Naive B cell (primary cell): ENCODE measurements around the gene PSG7. TPM values are rescaled to one million over a fixed set of nuclear protein-coding genes. Genes with fewer than 3 reads are reported as not detected.
"Not testable (repeated sequence)": the region's sequence is repeated elsewhere in the genome, so short reads cannot be mapped to it uniquely, and the experiment has no call there.

Experiments used
- ATAC-seq, 2 donors: fragments of 150-1000 bp; cut with Tn5 transposase; 2 replicates each; pipeline ENCODE4 v1.10.0; 2021; ENCODE audit warnings: low read depth in 2 of 2, mild to moderate bottlenecking in 2 of 2, moderate library complexity in 2 of 2
- DNase-seq: peaks from one replicate; pipeline ENCODE4 v3.0.0; 2022
- H3K27ac Mint-ChIP-seq, 6 donors: one replicate each; pipeline ENCODE4 v1.8.0; 2020 to 2022; ENCODE audit warnings: mild to moderate bottlenecking in 6 of 6, mixed read lengths in 6 of 6, moderate library complexity in 5 of 6, inconsistent platforms in 2 of 6
- H3K27me3 Mint-ChIP-seq, 3 donors: one replicate each; pipeline ENCODE4 v1.8.0; 2021 to 2022; ENCODE audit warnings: mixed read lengths in 3 of 3, mild to moderate bottlenecking in 1 of 3
- H3K36me3 Mint-ChIP-seq, 2 donors: one replicate each; pipeline ENCODE4 v1.8.0; 2020 to 2022; ENCODE audit warnings: mixed read lengths in 2 of 2, inconsistent platforms in 1 of 2, mild to moderate bottlenecking in 1 of 2
- H3K4me1 Mint-ChIP-seq, 3 donors: one replicate each; pipeline ENCODE4 v1.8.0; 2020 to 2022; ENCODE audit warnings: mixed read lengths in 3 of 3, inconsistent platforms in 1 of 3, mild to moderate bottlenecking in 1 of 3, moderate library complexity in 1 of 3
- H3K4me3 Mint-ChIP-seq, 8 donors: one replicate each; pipeline ENCODE4 v1.8.0; 2020 to 2022; ENCODE audit warnings: mild to moderate bottlenecking in 8 of 8, mixed read lengths in 8 of 8, moderate library complexity in 8 of 8, inconsistent platforms in 2 of 8
- H3K9me3 Mint-ChIP-seq, 7 donors: one replicate each; pipeline ENCODE4 v1.8.0; 2020 to 2022; ENCODE audit warnings: mixed read lengths in 7 of 7, mild to moderate bottlenecking in 5 of 7, inconsistent platforms in 2 of 7, moderate library complexity in 1 of 7
- polyA plus RNA-seq, 6 donors: library from polyadenylated mRNA; unstranded; fragments of 300-500 nt; fragmentation: Illumina TruSeq; gene quantifications; one replicate each; pipeline ENCODE4 v1.2.3, GENCODE V29; 2021; ENCODE audit warnings: low read depth in 6 of 6

Gene PSG7
- polyA plus RNA-seq = not detected

GRCh38 chr19:42937107-42937506, at the start of gene PSG7:
Gene PSG7 (minus strand): TSS chr19:42937207. CDS start chr19:42937076, 131 bp downstream.
- peak within 1 kb of the TSS in 1 of 8 donors; percentile 14 for H3K4me3 Mint-ChIP-seq
- peak within 1 kb of the TSS in 1 of 6 donors; percentile 74 for H3K27ac Mint-ChIP-seq
- not testable (repeated sequence) for DNase-seq, H3K36me3 Mint-ChIP-seq, H3K4me1 Mint-ChIP-seq, ATAC-seq, H3K9me3 Mint-ChIP-seq
- peaks cover 5 to 46% (median 39%) of the 10 kb centered on the region in 3 donors for H3K27me3 Mint-ChIP-seq

GRCh38 chr19:42985588-42985987, 48.6 kb upstream of the PSG7 start:
- no peak overlapping the region for H3K27ac Mint-ChIP-seq
- peaks cover 4 to 12% (median 7%) of the 10 kb centered on the region in 7 donors for H3K9me3 Mint-ChIP-seq
- no peak for DNase-seq
- no peak overlapping the region for H3K4me3 Mint-ChIP-seq
- no peaks in the 10 kb centered on the region for H3K4me1 Mint-ChIP-seq
- H3K36me3 Mint-ChIP-seq = peaks cover 2 to 12% of the 10 kb centered on the region in 2 donors
- H3K27me3 Mint-ChIP-seq = peaks cover 24 to 38% (median 31%) of the 10 kb centered on the region in 3 donors
- ATAC-seq = no peak

DNA sequence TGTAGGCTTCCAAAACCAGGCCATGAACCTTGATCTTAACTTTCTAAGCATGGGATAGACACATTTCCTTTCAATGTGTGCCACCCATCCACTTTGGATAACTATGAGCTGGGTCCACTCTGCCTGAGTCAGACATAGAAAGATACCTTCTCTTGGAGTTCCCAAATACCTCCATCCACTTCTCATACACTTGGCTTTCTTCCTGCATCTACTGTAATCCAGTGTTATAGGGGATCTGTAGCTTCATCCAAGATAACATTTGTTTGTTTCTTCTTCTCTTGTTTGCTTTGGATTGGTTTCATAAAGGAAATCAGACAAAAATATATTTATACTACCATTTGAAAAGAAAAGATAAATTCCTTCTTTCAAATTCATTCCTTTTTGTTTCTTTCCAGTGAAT, 45.1 kb upstream of the PSG7 start:
- H3K4me3 Mint-ChIP-seq, H3K4me1 Mint-ChIP-seq, ATAC-seq, H3K27ac Mint-ChIP-seq, DNase-seq: not testable (repeated sequence)
- peaks cover 22 to 29% (median 24%) of the 10 kb centered on the region in 3 donors for H3K27me3 Mint-ChIP-seq
- peaks cover 6 to 13% (median 9%) of the 10 kb centered on the region in 7 donors for H3K9me3 Mint-ChIP-seq
- H3K36me3 Mint-ChIP-seq = peaks cover 4 to 16% of the 10 kb centered on the region in 2 donors

DNA sequence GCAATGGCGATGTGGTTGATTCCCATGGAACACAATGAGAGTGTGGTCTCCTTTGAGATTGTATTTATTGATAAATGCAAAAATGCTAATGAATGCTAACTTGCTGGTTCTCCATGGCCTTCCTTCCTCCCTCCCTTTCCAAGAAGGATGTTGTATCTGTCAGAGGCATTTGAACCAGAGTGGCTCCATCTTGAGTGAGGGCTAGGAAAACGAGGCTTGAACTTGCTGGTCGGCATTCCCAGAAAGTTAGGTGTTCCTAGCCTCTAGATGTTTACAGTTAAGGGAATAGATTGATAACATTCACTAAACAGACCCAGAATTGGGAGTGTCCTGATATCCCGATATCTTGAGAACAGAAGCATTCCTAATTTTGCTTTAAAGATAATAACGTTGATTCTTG, 34.4 kb upstream of the PSG7 start:
- H3K9me3 Mint-ChIP-seq, ATAC-seq, H3K36me3 Mint-ChIP-seq, H3K27ac Mint-ChIP-seq, H3K4me1 Mint-ChIP-seq, H3K4me3 Mint-ChIP-seq, DNase-seq: not testable (repeated sequence)
- H3K27me3 Mint-ChIP-seq = peaks cover 0 to 16% (median 13%) of the 10 kb centered on the region in 3 donors

DNA sequence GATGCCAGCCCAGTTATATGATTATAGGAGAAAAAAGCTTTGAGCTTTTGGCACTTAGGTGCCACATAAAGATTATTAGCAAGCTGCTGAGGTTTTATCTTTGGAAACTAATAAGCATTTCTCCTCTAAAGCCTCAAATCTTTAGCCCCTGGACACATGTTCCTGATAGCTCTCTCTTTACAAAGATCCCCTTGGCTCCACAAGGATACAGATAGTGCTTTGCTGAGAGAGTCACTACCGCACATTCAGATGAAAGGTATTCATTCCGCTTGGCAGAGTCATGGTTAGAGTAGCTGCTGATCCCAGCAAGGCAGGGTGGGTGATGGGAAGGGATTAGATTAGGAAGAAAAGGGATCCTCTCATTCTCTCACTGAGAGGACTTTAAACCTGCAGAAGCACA, 28.2 kb upstream of the PSG7 start:
- peaks cover 0 to 10% (median 0%) of the 10 kb centered on the region in 7 donors for H3K9me3 Mint-ChIP-seq
- H3K36me3 Mint-ChIP-seq = no peaks in the 10 kb centered on the region
- H3K27me3 Mint-ChIP-seq = peaks cover 0 to 25% (median 15%) of the 10 kb centered on the region in 3 donors
- no peaks in the 10 kb centered on the region for H3K4me1 Mint-ChIP-seq
- H3K4me3 Mint-ChIP-seq = no peak overlapping the region
- DNase-seq (no peak), ATAC-seq (no peak)
- H3K27ac Mint-ChIP-seq = no peak overlapping the region

- Mint-ChIP-seq H3K4me1 (no peaks in the 10 kb centered on the region), H3K27ac (no peak overlapping the region), H3K4me3 (no peak overlapping the region), H3K36me3 (no peaks in the 10 kb centered on the region), H3K27me3 (peaks cover 0 to 24% (median 19%) of the 10 kb centered on the region in 3 donors), H3K9me3 (peaks cover 0 to 9% (median 5%) of the 10 kb centered on the region in 7 donors)
- ATAC-seq (no peak), DNase-seq (no peak)
These were observed 24.1 kb upstream of the PSG7 start for GRCh38 chr19:42961119-42961518.

DNA sequence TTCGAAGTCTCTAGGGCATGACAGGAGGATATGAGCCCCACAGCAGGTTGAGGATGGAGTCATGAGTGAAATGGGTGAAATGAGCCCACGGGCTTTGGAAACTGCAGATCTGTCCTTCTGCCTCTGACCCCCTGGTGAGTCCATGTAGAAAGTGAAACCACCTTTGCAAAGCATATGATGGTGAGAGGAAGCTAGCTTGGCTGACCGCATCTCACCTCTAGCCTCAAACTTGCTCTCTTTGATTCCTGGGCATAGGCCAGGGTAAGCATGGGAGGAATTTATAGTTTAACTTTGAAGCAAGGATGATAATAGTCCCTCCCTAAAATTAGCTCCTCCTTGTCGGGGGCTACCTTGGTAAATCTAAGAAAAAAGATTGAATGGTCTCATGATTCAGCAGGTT, 15.1 kb upstream of the PSG7 start:
- H3K9me3 Mint-ChIP-seq, DNase-seq, H3K36me3 Mint-ChIP-seq, ATAC-seq, H3K4me1 Mint-ChIP-seq, H3K4me3 Mint-ChIP-seq, H3K27ac Mint-ChIP-seq: not testable (repeated sequence)
- H3K27me3 Mint-ChIP-seq = peaks cover 0 to 16% (median 3%) of the 10 kb centered on the region in 3 donors

- H3K27me3 Mint-ChIP-seq = peaks cover 1 to 16% (median 3%) of the 10 kb centered on the region in 3 donors
- H3K4me1 Mint-ChIP-seq, H3K9me3 Mint-ChIP-seq, DNase-seq, H3K36me3 Mint-ChIP-seq, ATAC-seq, H3K27ac Mint-ChIP-seq, H3K4me3 Mint-ChIP-seq: not testable (repeated sequence)
These were observed 14.5 kb upstream of the PSG7 start for GRCh38 chr19:42951476-42951875.

DNA sequence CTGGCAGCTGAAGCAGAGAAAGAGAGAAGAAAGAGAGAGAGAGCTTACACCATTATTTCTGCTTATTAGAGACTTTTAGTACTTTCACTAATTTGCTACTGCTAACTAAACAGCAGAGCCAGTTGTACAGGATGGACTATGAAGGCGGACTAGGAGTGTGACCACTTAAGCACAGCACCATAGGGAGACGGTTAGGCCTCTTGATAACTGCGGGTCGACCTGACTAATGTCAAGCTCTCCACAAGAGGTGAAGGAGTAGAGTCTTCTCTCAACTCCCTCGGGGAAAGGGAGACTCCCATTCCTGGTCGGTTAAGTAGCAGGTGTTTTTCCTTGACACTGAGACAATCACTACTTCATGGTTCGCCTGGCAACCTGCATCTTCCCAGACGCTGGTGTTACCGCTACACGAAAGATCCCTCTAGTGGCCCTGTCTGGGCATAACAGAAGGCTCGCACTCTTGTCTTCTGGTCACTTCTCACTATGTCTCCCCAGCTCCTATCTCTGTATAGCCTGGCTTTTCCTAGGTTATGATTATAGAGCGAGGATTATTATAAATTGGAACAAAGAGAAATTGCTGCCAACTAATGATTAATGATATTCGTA, 5.3 kb upstream of the PSG7 start:
- Mint-ChIP-seq H3K9me3 (peaks cover 0 to 3% (median 0%) of the 10 kb centered on the region in 7 donors), H3K4me3 (no peak overlapping the region), H3K27me3 (peaks cover 10 to 55% (median 38%) of the 10 kb centered on the region in 3 donors), H3K4me1 (no peaks in the 10 kb centered on the region), H3K36me3 (no peaks in the 10 kb centered on the region), H3K27ac (no peak overlapping the region)
- DNase-seq = no peak
- no peak for ATAC-seq

DNA sequence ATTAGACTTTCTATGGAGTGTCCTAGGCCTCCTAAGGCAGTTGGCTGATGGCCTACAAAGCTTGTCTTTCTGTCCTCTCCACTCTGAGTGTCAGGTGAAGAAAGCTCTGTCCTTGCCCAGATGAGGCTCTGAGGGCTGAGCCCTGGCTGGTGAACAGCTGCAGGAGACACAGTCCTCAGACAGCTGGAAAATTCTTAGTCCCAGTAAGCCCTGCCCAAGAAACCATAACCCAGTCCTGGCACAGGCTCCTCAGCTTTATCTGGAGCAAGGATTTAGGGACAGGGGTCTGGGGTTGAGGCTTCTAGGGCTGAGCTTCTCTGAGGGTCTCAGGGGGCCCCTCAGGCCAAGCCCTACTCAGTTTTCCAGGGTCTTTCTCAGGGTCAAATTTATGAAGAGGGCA, 2.3 kb downstream of the PSG7 start:
- not testable (repeated sequence) for H3K4me3 Mint-ChIP-seq, ATAC-seq, DNase-seq, H3K9me3 Mint-ChIP-seq, H3K4me1 Mint-ChIP-seq, H3K27ac Mint-ChIP-seq, H3K36me3 Mint-ChIP-seq
- peaks cover 13 to 33% (median 32%) of the 10 kb centered on the region in 3 donors for H3K27me3 Mint-ChIP-seq

GRCh38 chr19:42934183-42934582, 2.8 kb downstream of the PSG7 start:
- H3K9me3 Mint-ChIP-seq, H3K36me3 Mint-ChIP-seq, H3K27ac Mint-ChIP-seq: not testable (repeated sequence)

GRCh38 chr19:42933412-42933811, 3.6 kb downstream of the PSG7 start:
- peaks cover 19 to 31% (median 26%) of the 10 kb centered on the region in 3 donors for H3K27me3 Mint-ChIP-seq
- H3K36me3 Mint-ChIP-seq, DNase-seq, ATAC-seq, H3K9me3 Mint-ChIP-seq, H3K4me3 Mint-ChIP-seq, H3K4me1 Mint-ChIP-seq, H3K27ac Mint-ChIP-seq: not testable (repeated sequence)

More at GRCh38 chr19:42934183-42934582, 2.8 kb downstream of the PSG7 start:
- DNase-seq, ATAC-seq, H3K4me1 Mint-ChIP-seq, H3K4me3 Mint-ChIP-seq: not testable (repeated sequence)
- H3K27me3 Mint-ChIP-seq = peaks cover 13 to 30% (median 27%) of the 10 kb centered on the region in 3 donors

GRCh38 chr19:42932485-42933101, 4.4 kb downstream of the PSG7 start:
- not testable (repeated sequence) for H3K4me1 Mint-ChIP-seq, ATAC-seq, H3K36me3 Mint-ChIP-seq, DNase-seq, H3K9me3 Mint-ChIP-seq, H3K27ac Mint-ChIP-seq, H3K4me3 Mint-ChIP-seq
- H3K27me3 Mint-ChIP-seq = peaks cover 20 to 24% (median 20%) of the 10 kb centered on the region in 3 donors

- DNase-seq, H3K4me3 Mint-ChIP-seq, H3K4me1 Mint-ChIP-seq, H3K9me3 Mint-ChIP-seq, H3K36me3 Mint-ChIP-seq, ATAC-seq: not testable (repeated sequence)
- Mint-ChIP-seq H3K27ac (peak overlapping the region in 1 of 6 donors; percentile 66), H3K27me3 (peaks cover 4 to 29% (median 17%) of the 10 kb centered on the region in 3 donors)
These were observed 6.8 kb downstream of the PSG7 start for GRCh38 chr19:42930214-42930613.
